HG02970 (cell line): ENCODE data around the gene ZFAND6.
"Not testable (repeated sequence)": the region's sequence is repeated elsewhere in the genome, so short reads cannot be mapped to it uniquely, and the experiment has no call there.

Experiments used
- ATAC-seq: cut with Tn5 transposase; IDR thresholded peaks from one replicate; pipeline ENCODE4 v1.9.1; 2021; ENCODE audit warnings: mild to moderate bottlenecking, moderate library complexity, moderate number of reproducible peaks; ENCODE audit not compliant: unreplicated experiment, low FRiP score

ZFAND6 gene

GRCh38 chr15:80045219-80045618, 14.3 kb upstream of the ZFAND6 start:
- ATAC-seq = not testable (repeated sequence)

GRCh38 chr15:80049046-80049445, 10.4 kb upstream of the ZFAND6 start:
- ATAC-seq = no peak

- no peak for ATAC-seq
Observed at GRCh38 chr15:80052597-80053304, 6.7 kb upstream of the ZFAND6 start.

GRCh38 chr15:80055933-80056332, 3.5 kb upstream of the ZFAND6 start:
- no peak for ATAC-seq

- no peak for ATAC-seq
Observed at GRCh38 chr15:80058044-80058443, 1.4 kb upstream of the ZFAND6 start.

- peak; percentile 60 for ATAC-seq
Observed at GRCh38 chr15:80059786-80060355, 395 bp downstream of the ZFAND6 start.

GRCh38 chr15:80060356-80061006, 1.0 kb downstream of the ZFAND6 start:
- no peak for ATAC-seq

GRCh38 chr15:80061582-80061981, 2.1 kb downstream of the ZFAND6 start:
- ATAC-seq = no peak

- no peak for ATAC-seq
Observed at GRCh38 chr15:80066912-80067311, 7.4 kb downstream of the ZFAND6 start.

GRCh38 chr15:80068578-80068977, 9.1 kb downstream of the ZFAND6 start:
- ATAC-seq = no peak

GRCh38 chr15:80070840-80071239, 11.4 kb downstream of the ZFAND6 start:
- no peak for ATAC-seq

GRCh38 chr15:80071652-80072051, 12.2 kb downstream of the ZFAND6 start:
- no peak for ATAC-seq

GRCh38 chr15:80072285-80072994, 13.0 kb downstream of the ZFAND6 start:
- no peak for ATAC-seq

- no peak for ATAC-seq
Observed at GRCh38 chr15:80073197-80073596, 13.7 kb downstream of the ZFAND6 start.

- no peak for ATAC-seq
Observed at GRCh38 chr15:80076321-80077318, 17.1 kb downstream of the ZFAND6 start.

- no peak for ATAC-seq
Observed at GRCh38 chr15:80081390-80081789, 21.9 kb downstream of the ZFAND6 start.

GRCh38 chr15:80087104-80087503, 27.6 kb downstream of the ZFAND6 start:
- no peak for ATAC-seq

GRCh38 chr15:80090041-80090440, 30.6 kb downstream of the ZFAND6 start:
- no peak for ATAC-seq

GRCh38 chr15:80090879-80091503, 31.5 kb downstream of the ZFAND6 start:
- ATAC-seq = no peak
